ENCODE results near the gene TNFRSF9. TPM values are rescaled to one million over a fixed set of nuclear protein-coding genes. Genes with fewer than 3 reads are reported as not detected.

TNFRSF9 gene
- polyA plus RNA-seq, 1 of the 3 experiments (the other 2 are of a cell fraction) = 2.9 TPM

- Histone ChIP-seq H3K9me3 (no peaks in the 10 kb centered on the region), H3K27me3 (ENCODE audit: insufficient read depth) (no peaks in the 10 kb centered on the region), H3K4me3 (ENCODE audit: low read depth in 2 of 2, low read length in 1 of 2) (no peak overlapping the region), H3F3A (replicated peaks; ENCODE audit: insufficient read depth) (peaks cover 2% of the 10 kb centered on the region), H3K27ac (ENCODE audit: low read depth in 2 of 2, low read length in 1 of 2) (no peak overlapping the region), H3K9ac (no peak overlapping the region), H2AFZ (ENCODE audit: low read depth) (no peak overlapping the region), H3K4me1 (ENCODE audit: control insufficient read depth in 1 of 2, insufficient read depth in 2 of 2, low read depth in 1 of 2, low read length in 1 of 2) (no peaks in the 10 kb centered on the region; a peak in 1 of 4 replicates), H4K20me1 (ENCODE audit: insufficient read depth) (no peaks in the 10 kb centered on the region), H3K79me2 (ENCODE audit: insufficient read depth) (peaks cover 8% of the 10 kb centered on the region; the same call in 1 of the 2 replicates), H3K9me2 (no peaks in the 10 kb centered on the region), H3K36me3 (replicated peaks in 1 of 2; ENCODE audit: control insufficient read depth in 1 of 2, insufficient read depth in 2 of 2, low read length in 1 of 2) (peaks cover 26 to 36% of the 10 kb centered on the region in 2 experiments), H3K4me2 (no peak overlapping the region)
- ChIA-PET CTCF (interaction anchor here (1.1 to 6.5 kb wide), 5 partner anchors 12 to 364 kb away, joined by 3 to 67 read pairs (median 37); no protein-coding TSS in a partner anchor), POLR2A (no interaction called here)
- DNase-seq = no peak
- WGBS (ENCODE audit: low lambda C conversion rate) = 90% methylated on average over 11 of the region's 15 CpGs
- no peak for TF ChIP-seq CTCF (IDR thresholded peaks at IDR 0.05)
- no peak for TF ChIP-seq USF1 (IDR thresholded peaks at IDR 0.05; ENCODE audit: borderline replicate concordance, low read depth)
- no peak for TF ChIP-seq POLR2AphosphoS5 (IDR thresholded peaks at IDR 0.05; ENCODE audit: low read depth, low read length)
- no peak for TF ChIP-seq FOSL2 (IDR thresholded peaks at IDR 0.05; ENCODE audit: borderline replicate concordance, low read depth)
- TF ChIP-seq GABPA (IDR thresholded peaks at IDR 0.05; ENCODE audit: low read depth) = no peak
- no peak for TF ChIP-seq RAD21 (IDR thresholded peaks at IDR 0.05; ENCODE audit: low read length)
- TF ChIP-seq MEF2A (IDR thresholded peaks at IDR 0.05; ENCODE audit: borderline replicate concordance, low read depth) = no peak
- TF ChIP-seq USF2 (IDR thresholded peaks at IDR 0.05; ENCODE audit: borderline replicate concordance, low read depth, low read length) = no peak
- no peak for TF ChIP-seq RCOR1 (IDR thresholded peaks at IDR 0.05; ENCODE audit: low read length)
- TF ChIP-seq MXI1 (IDR thresholded peaks at IDR 0.05; ENCODE audit: low read depth, low read length) = no peak
- TF ChIP-seq GATA2 (CRISPR knock-in tag; IDR thresholded peaks at IDR 0.05) = no peak
- TF ChIP-seq JUND (IDR thresholded peaks at IDR 0.05) = no peak
Measured at GRCh38 chr1:7985851-7986612, 45.4 kb upstream of the TNFRSF9 start.

- Histone ChIP-seq H3F3A (replicated peaks; ENCODE audit: insufficient read depth) (peaks cover 9% of the 10 kb centered on the region), H3K27ac (ENCODE audit: low read depth in 2 of 2, low read length in 1 of 2) (no peak overlapping the region), H3K4me2 (no peak overlapping the region), H4K20me1 (ENCODE audit: insufficient read depth) (no peaks in the 10 kb centered on the region), H3K9me3 (no peaks in the 10 kb centered on the region), H3K4me1 (ENCODE audit: control insufficient read depth in 1 of 2, insufficient read depth in 2 of 2, low read depth in 1 of 2, low read length in 1 of 2) (no peaks in the 10 kb centered on the region; a peak in 1 of 4 replicates), H3K4me3 (ENCODE audit: low read depth in 2 of 2, low read length in 1 of 2) (no peak overlapping the region), H3K36me3 (replicated peaks in 1 of 2; ENCODE audit: control insufficient read depth in 1 of 2, insufficient read depth in 2 of 2, low read length in 1 of 2) (peaks cover 33 to 45% of the 10 kb centered on the region in 2 experiments), H3K9me2 (no peaks in the 10 kb centered on the region), H3K9ac (no peak overlapping the region), H2AFZ (ENCODE audit: low read depth) (no peak overlapping the region), H3K79me2 (ENCODE audit: insufficient read depth) (peaks cover 11% of the 10 kb centered on the region; the same call in 1 of the 2 replicates), H3K27me3 (ENCODE audit: insufficient read depth) (no peaks in the 10 kb centered on the region)
- CTCF ChIA-PET = interaction anchor here (4.0 to 6.5 kb wide), 4 partner anchors 10 to 365 kb away, joined by 29 to 67 read pairs (median 50); no protein-coding TSS in a partner anchor
- DNase-seq = no peak
- 91% methylated on average over 13 of the region's 15 CpGs for WGBS (ENCODE audit: low lambda C conversion rate)
- POLR2A ChIA-PET = no interaction called here
- TF ChIP-seq FOXJ3 (CRISPR knock-in tag; IDR thresholded peaks at IDR 0.05) (no peak), ELF1 (IDR thresholded peaks at IDR 0.05) (no peak)
Measured at GRCh38 chr1:7984811-7985210, 44.2 kb upstream of the TNFRSF9 start.
